ENCODE results near the gene ABHD17B.

ABHD17B gene

GRCh38 chr9:71816916-71817451 is 94.0 kb downstream of the ABHD17B start:
- no peak for ATAC-seq (ENCODE audit: low read depth)
- Histone ChIP-seq H3K4me1 (ENCODE audit: insufficient read depth, poor library complexity, severe bottlenecking) (no peaks in the 10 kb centered on the region), H3K4me3 (ENCODE audit: severe bottlenecking) (no peak overlapping the region), H3K36me3 (ENCODE audit: low read depth) (no peaks in the 10 kb centered on the region), H3K9me3 (ENCODE audit: severe bottlenecking) (no peaks in the 10 kb centered on the region), H3K27ac (ENCODE audit: poor library complexity, severe bottlenecking) (no peak overlapping the region), H3K27me3 (ENCODE audit: insufficient read depth, poor library complexity, severe bottlenecking) (no peaks in the 10 kb centered on the region)
- TF ChIP-seq, protein P1, sequence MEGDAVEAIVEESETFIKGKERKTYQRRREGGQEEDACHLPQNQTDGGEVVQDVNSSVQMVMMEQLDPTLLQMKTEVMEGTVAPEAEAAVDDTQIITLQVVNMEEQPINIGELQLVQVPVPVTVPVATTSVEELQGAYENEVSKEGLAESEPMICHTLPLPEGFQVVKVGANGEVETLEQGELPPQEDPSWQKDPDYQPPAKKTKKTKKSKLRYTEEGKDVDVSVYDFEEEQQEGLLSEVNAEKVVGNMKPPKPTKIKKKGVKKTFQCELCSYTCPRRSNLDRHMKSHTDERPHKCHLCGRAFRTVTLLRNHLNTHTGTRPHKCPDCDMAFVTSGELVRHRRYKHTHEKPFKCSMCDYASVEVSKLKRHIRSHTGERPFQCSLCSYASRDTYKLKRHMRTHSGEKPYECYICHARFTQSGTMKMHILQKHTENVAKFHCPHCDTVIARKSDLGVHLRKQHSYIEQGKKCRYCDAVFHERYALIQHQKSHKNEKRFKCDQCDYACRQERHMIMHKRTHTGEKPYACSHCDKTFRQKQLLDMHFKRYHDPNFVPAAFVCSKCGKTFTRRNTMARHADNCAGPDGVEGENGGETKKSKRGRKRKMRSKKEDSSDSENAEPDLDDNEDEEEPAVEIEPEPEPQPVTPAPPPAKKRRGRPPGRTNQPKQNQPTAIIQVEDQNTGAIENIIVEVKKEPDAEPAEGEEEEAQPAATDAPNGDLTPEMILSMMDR (IDR thresholded peaks at IDR 0.05; ENCODE audit: poor library complexity, severe bottlenecking), result no peak
- no peak for DNase-seq (ENCODE audit: low spot score)
